Activated naive CD8-positive, alpha-beta T cell (primary cell): Measurements from ENCODE around the gene SMARCD2.
"Not testable (repeated sequence)": the region's sequence is repeated elsewhere in the genome, so short reads cannot be mapped to it uniquely, and the experiment has no call there.

ENCODE experiments used
- H3K27ac Mint-ChIP-seq: one replicate; pipeline ENCODE4 v1.8.0; 2021; ENCODE audit warnings: mixed read lengths
- H3K27me3 Mint-ChIP-seq: one replicate; pipeline ENCODE4 v1.8.0; 2021; ENCODE audit warnings: mixed read lengths
- H3K36me3 Mint-ChIP-seq: one replicate; pipeline ENCODE4 v1.8.0; 2021; ENCODE audit warnings: mixed read lengths
- H3K4me1 Mint-ChIP-seq: one replicate; pipeline ENCODE4 v1.8.0; 2021; ENCODE audit warnings: low read depth, mixed read lengths
- H3K4me3 Mint-ChIP-seq: one replicate; pipeline ENCODE4 v1.8.0; 2021; ENCODE audit warnings: mild to moderate bottlenecking, mixed read lengths
- H3K9me3 Mint-ChIP-seq: one replicate; pipeline ENCODE4 v1.8.0; 2021; ENCODE audit warnings: low read depth, mixed read lengths

The SMARCD2 gene

GRCh38 chr17:63869491-63870291 lies 27.2 kb upstream of the SMARCD2 start:
- not testable (repeated sequence) for H3K27ac Mint-ChIP-seq, H3K27me3 Mint-ChIP-seq, H3K9me3 Mint-ChIP-seq, H3K36me3 Mint-ChIP-seq, H3K4me1 Mint-ChIP-seq, H3K4me3 Mint-ChIP-seq

GRCh38 chr17:63866625-63867024 lies 24.1 kb upstream of the SMARCD2 start:
- not testable (repeated sequence) for H3K4me1 Mint-ChIP-seq, H3K4me3 Mint-ChIP-seq, H3K9me3 Mint-ChIP-seq, H3K27me3 Mint-ChIP-seq, H3K27ac Mint-ChIP-seq, H3K36me3 Mint-ChIP-seq

GRCh38 chr17:63859257-63859656 lies 16.8 kb upstream of the SMARCD2 start:
- H3K4me3 Mint-ChIP-seq, result no peak overlapping the region
- no peaks in the 10 kb centered on the region for H3K36me3 Mint-ChIP-seq
- no peaks in the 10 kb centered on the region for H3K9me3 Mint-ChIP-seq
- no peak overlapping the region for H3K27ac Mint-ChIP-seq
- H3K27me3 Mint-ChIP-seq, result no peaks in the 10 kb centered on the region
- H3K4me1 Mint-ChIP-seq, result no peaks in the 10 kb centered on the region

GRCh38 chr17:63856425-63856824 lies 13.9 kb upstream of the SMARCD2 start:
- not testable (repeated sequence) for H3K9me3 Mint-ChIP-seq, H3K4me1 Mint-ChIP-seq, H3K36me3 Mint-ChIP-seq, H3K4me3 Mint-ChIP-seq, H3K27me3 Mint-ChIP-seq, H3K27ac Mint-ChIP-seq

GRCh38 chr17:63855185-63855584 lies 12.7 kb upstream of the SMARCD2 start:
- Mint-ChIP-seq H3K9me3 (no peaks in the 10 kb centered on the region), H3K4me1 (no peaks in the 10 kb centered on the region), H3K36me3 (no peaks in the 10 kb centered on the region), H3K27me3 (no peaks in the 10 kb centered on the region), H3K27ac (no peak overlapping the region), H3K4me3 (no peak overlapping the region)

- Mint-ChIP-seq H3K36me3 (no peaks in the 10 kb centered on the region), H3K27ac (no peak overlapping the region), H3K27me3 (no peaks in the 10 kb centered on the region), H3K9me3 (no peaks in the 10 kb centered on the region), H3K4me1 (no peaks in the 10 kb centered on the region), H3K4me3 (no peak overlapping the region)
Measured at GRCh38 chr17:63854709-63855108, 12.2 kb upstream of the SMARCD2 start.

- no peak overlapping the region for H3K4me3 Mint-ChIP-seq
- H3K9me3 Mint-ChIP-seq, result no peaks in the 10 kb centered on the region
- peaks cover 6% of the 10 kb centered on the region for H3K4me1 Mint-ChIP-seq
- H3K27ac Mint-ChIP-seq, result no peak overlapping the region
- H3K36me3 Mint-ChIP-seq, result no peaks in the 10 kb centered on the region
- H3K27me3 Mint-ChIP-seq, result no peaks in the 10 kb centered on the region
Measured at GRCh38 chr17:63853260-63853659, 10.8 kb upstream of the SMARCD2 start.

GRCh38 chr17:63850401-63850800 lies 7.9 kb upstream of the SMARCD2 start:
- Mint-ChIP-seq H3K9me3 (no peaks in the 10 kb centered on the region), H3K36me3 (no peaks in the 10 kb centered on the region), H3K27me3 (no peaks in the 10 kb centered on the region), H3K4me3 (no peak overlapping the region), H3K4me1 (peaks cover 12% of the 10 kb centered on the region), H3K27ac (no peak overlapping the region)

- Mint-ChIP-seq H3K9me3 (no peaks in the 10 kb centered on the region), H3K4me3 (peak overlapping the region; percentile 82), H3K36me3 (no peaks in the 10 kb centered on the region), H3K4me1 (peaks cover 14% of the 10 kb centered on the region), H3K27me3 (no peaks in the 10 kb centered on the region), H3K27ac (peak overlapping the region; percentile 93)
Measured at GRCh38 chr17:63848834-63849689, 6.6 kb upstream of the SMARCD2 start.

GRCh38 chr17:63847525-63848249 lies 5.2 kb upstream of the SMARCD2 start:
- no peaks in the 10 kb centered on the region for H3K36me3 Mint-ChIP-seq
- H3K9me3 Mint-ChIP-seq, result no peaks in the 10 kb centered on the region
- H3K4me1 Mint-ChIP-seq, result peaks cover 22% of the 10 kb centered on the region
- peak overlapping the region; percentile 66 for H3K4me3 Mint-ChIP-seq
- H3K27ac Mint-ChIP-seq, result peak overlapping the region; percentile 70
- no peaks in the 10 kb centered on the region for H3K27me3 Mint-ChIP-seq

GRCh38 chr17:63845509-63845908 lies 3.0 kb upstream of the SMARCD2 start:
- H3K27ac Mint-ChIP-seq, result no peak overlapping the region
- no peaks in the 10 kb centered on the region for H3K27me3 Mint-ChIP-seq
- no peaks in the 10 kb centered on the region for H3K36me3 Mint-ChIP-seq
- H3K9me3 Mint-ChIP-seq, result no peaks in the 10 kb centered on the region
- no peak overlapping the region for H3K4me3 Mint-ChIP-seq
- H3K4me1 Mint-ChIP-seq, result peaks cover 30% of the 10 kb centered on the region

GRCh38 chr17:63843910-63844677 lies 1.6 kb upstream of the SMARCD2 start:
- Mint-ChIP-seq H3K4me1 (peaks cover 37% of the 10 kb centered on the region), H3K4me3 (peak overlapping the region; percentile 84), H3K27me3 (no peaks in the 10 kb centered on the region), H3K36me3 (peaks cover 2% of the 10 kb centered on the region), H3K27ac (peak overlapping the region; percentile 85), H3K9me3 (no peaks in the 10 kb centered on the region)

GRCh38 chr17:63843387-63843888 lies 953 bp upstream of the SMARCD2 start:
- Mint-ChIP-seq H3K4me1 (peaks cover 38% of the 10 kb centered on the region), H3K4me3 (peak overlapping the region; percentile 84), H3K27ac (peak overlapping the region; percentile 85)
- not testable (repeated sequence) for H3K36me3 Mint-ChIP-seq, H3K27me3 Mint-ChIP-seq, H3K9me3 Mint-ChIP-seq

GRCh38 chr17:63842173-63842539 lies 329 bp downstream of the SMARCD2 start:
- H3K4me3 Mint-ChIP-seq, result peak overlapping the region; percentile 94
- peaks cover 34% of the 10 kb centered on the region for H3K4me1 Mint-ChIP-seq
- H3K27ac Mint-ChIP-seq, result peak overlapping the region; percentile 92
- no peaks in the 10 kb centered on the region for H3K27me3 Mint-ChIP-seq
- H3K36me3 Mint-ChIP-seq, result peaks cover 2% of the 10 kb centered on the region
- no peaks in the 10 kb centered on the region for H3K9me3 Mint-ChIP-seq
